ENCODE data around the gene HMGN2. TPM values are rescaled to one million over a fixed set of nuclear protein-coding genes. Genes with fewer than 3 reads are reported as not detected.

HMGN2 gene
- total and polyA plus RNA-seq, 7 experiments from 2014 or later = 304 to 901 (median 369) TPM

DNA sequence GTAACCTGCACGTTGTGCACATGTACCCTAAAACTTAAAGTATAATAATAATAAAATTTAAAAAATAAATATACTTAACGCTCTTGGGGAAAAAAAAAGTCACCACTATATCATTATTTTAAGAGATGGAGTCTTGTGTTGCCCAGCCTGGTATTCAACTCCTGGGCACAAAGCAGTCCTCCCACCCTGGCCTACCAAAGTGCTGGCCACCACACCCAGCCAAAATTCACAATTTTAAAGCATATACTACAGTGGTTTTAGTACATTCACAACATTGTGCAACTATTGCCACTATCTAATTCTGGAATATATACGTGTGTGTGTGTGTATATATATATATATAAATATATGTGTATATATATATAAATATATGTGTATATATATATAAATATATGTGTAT lies 5.9 kb downstream of the HMGN2 start:
- Mint-ChIP-seq H3K27me3 (no peaks in the 10 kb centered on the region), H3K36me3 (peaks cover 0 to 42% (median 21%) of the 10 kb centered on the region in 5 donors), H3K27ac (peak overlapping the region in 1 of 9 donors; percentile 76), H3K4me3 (no peak overlapping the region), H3K9me3 (peaks cover 0 to 1% (median 0%) of the 10 kb centered on the region in 11 donors), H3K4me1 (peaks cover 12 to 48% (median 41%) of the 10 kb centered on the region in 7 donors)
- POLR2A ChIA-PET = no interaction called here
- Histone ChIP-seq H3K9me3 (ENCODE audit: control insufficient read depth in 2 of 3, low read length in 3 of 3) (no peaks in the 10 kb centered on the region), H3K27ac (ENCODE audit: low read depth, low read length) (no peak overlapping the region), H3K36me3 (ENCODE audit: control insufficient read depth in 2 of 3, insufficient read depth in 3 of 3, low read length in 3 of 3) (peaks cover 14 to 42% (median 16%) of the 10 kb centered on the region in 3 experiments), H3K4me1 (ENCODE audit: control insufficient read depth in 2 of 2, insufficient read depth in 2 of 2, low read length in 2 of 2) (peaks cover 16 to 21% of the 10 kb centered on the region in 2 donors), H3K27me3 (ENCODE audit: control insufficient read depth in 2 of 2, insufficient read depth in 2 of 2, low read length in 2 of 2) (no peaks in the 10 kb centered on the region), H3K4me3 (ENCODE audit: low read length) (no peak overlapping the region)
- CTCF ChIA-PET = no interaction called here
- DNase-seq = no peak
- intact Hi-C loops (cut with micrococcal nuclease) = no loop called here
- no peak for ATAC-seq

- peaks cover 0 to 1% (median 0%) of the 10 kb centered on the region in 11 donors for H3K9me3 Mint-ChIP-seq
- no peak for DNase-seq
- no peaks in the 10 kb centered on the region for H3K27me3 ChIP-seq (ENCODE audit: control insufficient read depth in 2 of 2, insufficient read depth in 2 of 2, low read length in 2 of 2)
- peaks cover 6 to 42% (median 33%) of the 10 kb centered on the region in 7 donors for H3K4me1 Mint-ChIP-seq
- H3K9me3 ChIP-seq (ENCODE audit: control insufficient read depth in 2 of 3, low read length in 3 of 3) = no peaks in the 10 kb centered on the region
- no peak overlapping the region for H3K4me3 ChIP-seq (ENCODE audit: low read length)
- CTCF ChIA-PET = interaction anchor here (0.6 kb wide), 1 partner anchor 743 kb away, joined by 3 read pairs; no protein-coding TSS in a partner anchor
- H3K4me3 Mint-ChIP-seq = no peak overlapping the region
- peaks cover 0 to 34% (median 17%) of the 10 kb centered on the region in 5 donors for H3K36me3 Mint-ChIP-seq
- peaks cover 10 to 12% of the 10 kb centered on the region in 2 donors for H3K4me1 ChIP-seq (ENCODE audit: control insufficient read depth in 2 of 2, insufficient read depth in 2 of 2, low read length in 2 of 2)
- intact Hi-C loops (cut with micrococcal nuclease) = no loop called here
- H3K36me3 ChIP-seq (ENCODE audit: control insufficient read depth in 2 of 3, insufficient read depth in 3 of 3, low read length in 3 of 3) = peaks cover 12 to 36% (median 14%) of the 10 kb centered on the region in 3 experiments
- H3K27me3 Mint-ChIP-seq = no peaks in the 10 kb centered on the region
- ATAC-seq = no peak
- H3K27ac Mint-ChIP-seq = peak overlapping the region in 7 of 9 donors; percentile 3 to 86 (median 35)
- POLR2A ChIA-PET = interaction anchor here (0.6 to 0.9 kb wide), 2 partner anchors 22 to 47 kb away, joined by 3 to 4 read pairs; no protein-coding TSS in a partner anchor
- H3K27ac ChIP-seq (ENCODE audit: low read depth, low read length) = no peak overlapping the region
Measured at GRCh38 chr1:26478988-26479387, 6.7 kb downstream of the HMGN2 start.

DNA sequence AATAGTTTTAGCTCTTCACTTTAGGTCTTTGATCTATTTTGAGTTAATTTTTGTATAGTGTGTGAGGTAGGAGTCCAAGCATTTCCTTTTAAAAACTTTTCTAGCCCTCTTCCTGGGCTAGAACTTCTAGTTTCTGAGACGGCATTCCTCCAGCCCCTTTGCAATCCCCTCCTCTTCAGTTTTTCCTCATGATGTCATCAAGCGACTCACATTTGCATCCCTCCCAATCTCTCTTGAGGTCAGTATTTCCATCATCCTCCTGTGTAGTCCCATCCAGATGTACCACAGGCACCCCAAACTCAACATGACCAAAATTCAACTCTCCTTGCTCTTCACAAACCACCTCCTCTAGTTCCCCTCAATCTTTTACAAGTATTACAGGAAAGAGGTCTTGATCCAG lies 10.7 kb downstream of the HMGN2 start:
- no peak for DNase-seq
- no peak overlapping the region for H3K27ac ChIP-seq (ENCODE audit: low read depth, low read length)
- H3K4me1 ChIP-seq (ENCODE audit: control insufficient read depth in 2 of 2, insufficient read depth in 2 of 2, low read length in 2 of 2) = no peaks in the 10 kb centered on the region
- peaks cover 0 to 10% (median 4%) of the 10 kb centered on the region in 5 donors for H3K36me3 Mint-ChIP-seq
- ATAC-seq = no peak
- H3K4me3 Mint-ChIP-seq = no peak overlapping the region
- no peaks in the 10 kb centered on the region for H3K27me3 Mint-ChIP-seq
- no peaks in the 10 kb centered on the region for H3K27me3 ChIP-seq (ENCODE audit: control insufficient read depth in 2 of 2, insufficient read depth in 2 of 2, low read length in 2 of 2)
- intact Hi-C loops (cut with micrococcal nuclease) = no loop called here
- no peaks in the 10 kb centered on the region for H3K9me3 ChIP-seq (ENCODE audit: control insufficient read depth in 2 of 3, low read length in 3 of 3)
- H3K4me3 ChIP-seq (ENCODE audit: low read length) = no peak overlapping the region
- H3K36me3 ChIP-seq (ENCODE audit: control insufficient read depth in 2 of 3, insufficient read depth in 3 of 3, low read length in 3 of 3) = peaks cover 0 to 5% (median 0%) of the 10 kb centered on the region in 3 experiments
- ChIA-PET CTCF (no interaction called here), POLR2A (interaction anchor here (0.5 to 2.1 kb wide), 2 partner anchors 17 to 96 kb away, joined by 3 to 6 read pairs; no protein-coding TSS in a partner anchor)
- peaks cover 0 to 4% (median 0%) of the 10 kb centered on the region in 11 donors for H3K9me3 Mint-ChIP-seq
- peaks cover 0 to 18% (median 9%) of the 10 kb centered on the region in 7 donors for H3K4me1 Mint-ChIP-seq
- H3K27ac Mint-ChIP-seq = peak overlapping the region in 6 of 9 donors; percentile 23 to 79 (median 50)

DNA sequence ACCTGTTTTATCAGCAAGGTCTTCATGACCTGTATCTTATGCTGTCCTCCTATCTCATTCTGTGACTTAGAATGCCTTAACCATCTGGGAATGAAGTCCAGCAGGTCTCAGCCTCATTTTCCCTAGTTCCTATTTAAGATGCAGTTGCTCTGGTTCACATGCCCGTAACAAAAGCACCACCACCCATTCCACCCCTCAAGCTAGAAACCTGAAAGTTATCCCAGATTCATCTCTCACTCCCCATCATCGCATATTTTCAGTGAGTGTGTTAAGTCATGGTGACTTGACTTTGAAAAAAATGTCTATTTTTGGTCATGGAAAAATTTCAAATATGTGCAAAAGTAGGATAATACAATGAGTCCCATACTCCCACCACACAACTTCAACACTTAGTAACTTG lies 11.7 kb downstream of the HMGN2 start:
- DNase-seq (no peak), ATAC-seq (no peak)
- Histone ChIP-seq H3K9me3 (ENCODE audit: control insufficient read depth in 2 of 3, low read length in 3 of 3) (no peaks in the 10 kb centered on the region), H3K36me3 (ENCODE audit: control insufficient read depth in 2 of 3, insufficient read depth in 3 of 3, low read length in 3 of 3) (peaks cover 0 to 5% (median 0%) of the 10 kb centered on the region in 3 experiments), H3K27ac (ENCODE audit: low read depth, low read length) (no peak overlapping the region), H3K27me3 (ENCODE audit: control insufficient read depth in 2 of 2, insufficient read depth in 2 of 2, low read length in 2 of 2) (no peaks in the 10 kb centered on the region), H3K4me1 (ENCODE audit: control insufficient read depth in 2 of 2, insufficient read depth in 2 of 2, low read length in 2 of 2) (no peaks in the 10 kb centered on the region), H3K4me3 (ENCODE audit: low read length) (no peak overlapping the region)
- Mint-ChIP-seq H3K4me3 (peak overlapping the region in 1 of 10 donors; percentile 5), H3K27ac (peak overlapping the region in 7 of 9 donors; percentile 43 to 78 (median 60)), H3K27me3 (no peaks in the 10 kb centered on the region), H3K36me3 (peaks cover 0 to 6% (median 4%) of the 10 kb centered on the region in 5 donors), H3K4me1 (peaks cover 0 to 15% (median 5%) of the 10 kb centered on the region in 7 donors), H3K9me3 (peaks cover 0 to 2% (median 0%) of the 10 kb centered on the region in 11 donors)
- intact Hi-C loops (cut with micrococcal nuclease) = no loop called here
- ChIA-PET POLR2A (interaction anchor here (0.6 to 2.6 kb wide), 2 partner anchors 12 to 16 kb away, joined by 3 to 6 read pairs; partner anchors contain the start of gene HMGN2), CTCF (no interaction called here)

DNA sequence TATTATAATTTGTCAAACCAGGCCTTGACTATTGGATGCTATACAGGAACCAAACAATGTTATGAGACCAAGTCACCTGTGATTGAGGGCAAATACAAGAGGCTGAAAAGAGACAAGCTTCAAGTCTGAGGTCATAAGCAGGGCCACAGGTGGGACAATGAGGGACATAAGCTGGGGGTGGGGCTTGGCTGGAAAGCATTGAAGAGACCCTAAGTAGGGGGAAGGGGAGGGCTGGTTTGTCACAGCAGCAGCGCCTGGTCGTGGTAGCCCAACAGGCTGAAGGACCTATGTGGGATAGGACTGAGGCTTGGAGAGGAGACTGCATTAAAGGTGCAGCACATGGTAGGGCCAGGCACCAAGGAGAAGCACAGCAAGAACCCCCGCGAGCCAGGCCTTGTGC lies 17.9 kb downstream of the HMGN2 start:
- no peak overlapping the region for H3K4me3 ChIP-seq (ENCODE audit: low read length)
- H3K36me3 ChIP-seq (ENCODE audit: control insufficient read depth in 2 of 3, insufficient read depth in 3 of 3, low read length in 3 of 3) = no peaks in the 10 kb centered on the region
- H3K27ac ChIP-seq (ENCODE audit: low read depth, low read length) = no peak overlapping the region
- H3K4me1 ChIP-seq (ENCODE audit: control insufficient read depth in 2 of 2, insufficient read depth in 2 of 2, low read length in 2 of 2) = no peaks in the 10 kb centered on the region
- ChIA-PET CTCF (interaction anchor here (0.6 to 1.7 kb wide), 4 partner anchors 9 to 377 kb away, joined by 3 to 7 read pairs (median 4); no protein-coding TSS in a partner anchor), POLR2A (interaction anchor here (0.6 to 2.7 kb wide), 4 partner anchors 18 to 428 kb away, joined by 3 to 12 read pairs (median 4); partner anchors contain the start of gene HMGN2)
- no peaks in the 10 kb centered on the region for H3K27me3 ChIP-seq (ENCODE audit: control insufficient read depth in 2 of 2, insufficient read depth in 2 of 2, low read length in 2 of 2)
- peaks cover 0 to 2% (median under 1%) of the 10 kb centered on the region in 7 donors for H3K4me1 Mint-ChIP-seq
- no peak for ATAC-seq
- no peak overlapping the region for H3K4me3 Mint-ChIP-seq
- no peak overlapping the region for H3K27ac Mint-ChIP-seq
- no peak for DNase-seq
- no peaks in the 10 kb centered on the region for H3K27me3 Mint-ChIP-seq
- intact Hi-C loops (cut with micrococcal nuclease) = no loop called here
- H3K36me3 Mint-ChIP-seq = no peaks in the 10 kb centered on the region
- no peaks in the 10 kb centered on the region for H3K9me3 ChIP-seq (ENCODE audit: control insufficient read depth in 2 of 3, low read length in 3 of 3)
- no peaks in the 10 kb centered on the region for H3K9me3 Mint-ChIP-seq

DNA sequence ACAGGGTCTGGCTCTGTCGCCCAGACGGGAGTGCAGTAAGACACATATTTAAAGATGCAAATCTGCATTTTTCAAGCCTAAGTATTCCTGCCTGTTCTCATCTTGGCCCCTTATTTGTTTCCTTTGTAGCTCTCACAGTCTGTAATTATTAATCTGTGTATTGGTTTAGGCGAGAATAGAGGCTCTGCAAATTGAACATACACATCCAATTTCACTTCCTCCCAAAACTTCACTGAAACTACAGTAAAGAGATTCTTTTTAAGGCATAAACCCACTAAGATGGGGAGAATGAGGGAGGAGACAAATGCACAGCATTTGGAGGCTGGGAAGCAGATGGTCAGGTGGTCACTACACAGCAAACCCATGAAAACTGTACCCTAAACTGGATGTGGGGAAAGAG lies 21.0 kb downstream of the HMGN2 start:
- ChIA-PET POLR2A (no interaction called here), CTCF (no interaction called here)
- no peaks in the 10 kb centered on the region for H3K9me3 ChIP-seq (ENCODE audit: control insufficient read depth in 2 of 3, low read length in 3 of 3)
- H3K27me3 ChIP-seq (ENCODE audit: control insufficient read depth in 2 of 2, insufficient read depth in 2 of 2, low read length in 2 of 2) = no peaks in the 10 kb centered on the region
- ATAC-seq = no peak
- DNase-seq = no peak
- no peaks in the 10 kb centered on the region for H3K9me3 Mint-ChIP-seq
- H3K36me3 ChIP-seq (ENCODE audit: control insufficient read depth in 2 of 3, insufficient read depth in 3 of 3, low read length in 3 of 3) = no peaks in the 10 kb centered on the region
- intact Hi-C loops (cut with micrococcal nuclease) = no loop called here
- no peak overlapping the region for H3K4me3 ChIP-seq (ENCODE audit: low read length)
- H3K4me1 ChIP-seq (ENCODE audit: control insufficient read depth in 2 of 2, insufficient read depth in 2 of 2, low read length in 2 of 2) = no peaks in the 10 kb centered on the region
- peak overlapping the region in 1 of 9 donors; percentile 51 for H3K27ac Mint-ChIP-seq
- no peak overlapping the region for H3K4me3 Mint-ChIP-seq
- H3K27ac ChIP-seq (ENCODE audit: low read depth, low read length) = no peak overlapping the region
- H3K36me3 Mint-ChIP-seq = no peaks in the 10 kb centered on the region
- H3K27me3 Mint-ChIP-seq = no peaks in the 10 kb centered on the region
- peaks cover 0 to 7% (median 0%) of the 10 kb centered on the region in 7 donors for H3K4me1 Mint-ChIP-seq

DNA sequence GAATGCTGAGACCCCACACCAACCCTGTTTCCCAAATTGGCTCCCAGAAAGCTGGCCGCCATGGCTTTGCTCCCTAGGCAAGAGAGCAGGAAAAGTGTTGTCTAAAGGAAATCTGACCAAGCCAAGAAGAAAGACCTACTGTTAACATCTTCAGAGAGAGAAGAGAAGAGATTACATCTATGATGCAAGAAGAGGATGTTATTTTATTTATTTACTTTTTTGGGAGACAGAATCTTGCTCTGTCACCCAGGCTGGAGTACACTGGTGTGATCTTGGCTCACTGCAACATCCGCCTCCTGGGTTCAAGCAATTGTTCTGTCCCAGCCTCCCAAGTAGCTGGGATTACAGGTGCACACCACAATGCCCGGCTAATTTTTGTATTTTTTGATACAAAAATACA lies 21.7 kb downstream of the HMGN2 start:
- Histone ChIP-seq H3K27me3 (ENCODE audit: control insufficient read depth in 2 of 2, insufficient read depth in 2 of 2, low read length in 2 of 2) (no peaks in the 10 kb centered on the region), H3K9me3 (ENCODE audit: control insufficient read depth in 2 of 3, low read length in 3 of 3) (no peaks in the 10 kb centered on the region), H3K36me3 (ENCODE audit: control insufficient read depth in 2 of 3, insufficient read depth in 3 of 3, low read length in 3 of 3) (no peaks in the 10 kb centered on the region), H3K4me3 (ENCODE audit: low read length) (no peak overlapping the region), H3K4me1 (ENCODE audit: control insufficient read depth in 2 of 2, insufficient read depth in 2 of 2, low read length in 2 of 2) (peaks cover 0 to 1% of the 10 kb centered on the region in 2 donors), H3K27ac (ENCODE audit: low read depth, low read length) (no peak overlapping the region)
- intact Hi-C loops (cut with micrococcal nuclease) = no loop called here
- no peak for DNase-seq
- Mint-ChIP-seq H3K27me3 (no peaks in the 10 kb centered on the region), H3K9me3 (no peaks in the 10 kb centered on the region), H3K27ac (peak overlapping the region in 1 of 9 donors; percentile 68), H3K36me3 (no peaks in the 10 kb centered on the region), H3K4me1 (peaks cover 2 to 12% (median 2%) of the 10 kb centered on the region in 7 donors), H3K4me3 (no peak overlapping the region)
- ATAC-seq = no peak
- CTCF ChIA-PET = interaction anchor here (0.6 kb wide), 1 partner anchor 108 kb away, joined by 4 read pairs; no protein-coding TSS in a partner anchor
- POLR2A ChIA-PET = no interaction called here

All from naive thymus-derived CD4-positive, alpha-beta T cell (primary cell).